ENCODE data around the gene CCL17. TPM values are rescaled to one million over a fixed set of nuclear protein-coding genes. Genes with fewer than 3 reads are reported as not detected.

Gene CCL17
- 1 to 10 TPM; 1.1 to 7.6 TPM for polyA plus RNA-seq

DNA sequence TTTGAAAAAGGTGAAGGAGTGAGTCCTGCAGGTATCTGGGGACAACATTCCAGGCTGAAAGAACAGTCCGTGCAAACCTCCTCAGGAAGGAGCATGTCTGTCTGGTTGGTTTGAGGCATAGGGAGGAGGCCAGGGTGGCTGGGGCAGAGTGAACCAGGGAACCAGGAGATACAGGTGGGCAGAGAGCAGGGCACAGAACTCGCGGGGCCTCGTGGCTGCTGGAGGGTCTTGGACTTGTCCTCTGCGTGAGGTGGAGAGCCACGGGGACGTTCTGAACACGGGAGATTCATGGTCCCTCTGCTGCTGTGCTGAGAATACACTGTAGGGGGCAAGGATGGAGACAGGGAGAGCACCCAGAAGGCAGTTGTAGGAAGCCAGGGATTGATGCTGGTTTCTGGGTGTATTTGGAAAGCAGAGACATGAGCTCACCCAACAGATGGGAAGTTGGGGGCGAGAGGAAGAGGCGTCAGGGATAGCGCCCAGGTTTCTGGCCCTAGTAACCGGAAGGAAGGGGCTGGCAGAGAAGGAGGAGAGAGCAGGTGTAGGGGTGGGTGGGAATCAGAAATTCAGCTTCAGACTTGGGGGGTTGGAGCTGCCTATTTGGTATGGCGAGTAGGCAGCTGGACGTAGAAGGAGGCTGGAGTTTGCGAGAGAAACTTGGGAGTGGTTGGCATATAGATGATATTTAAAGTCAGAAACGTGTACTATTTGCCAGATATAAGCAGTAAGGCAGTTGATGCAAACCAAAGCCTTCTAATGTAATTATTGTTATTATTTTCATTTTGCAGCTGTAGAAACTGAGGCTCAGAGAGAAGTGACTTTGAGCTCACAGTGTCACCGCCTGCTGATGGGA lies at the start of gene CCL17:
TSS of gene CCL17 (plus strand) at position 803 of the 853 bp plus-strand sequence. CDS start 9,166 bp downstream, outside the sequence.
- Histone ChIP-seq H3K9me3 (ENCODE audit: control insufficient read depth in 2 of 2, insufficient read depth in 1 of 2, low read depth in 1 of 2, low read length in 1 of 2) (no peaks in the 10 kb centered on the region), H3K27ac (ENCODE audit: low read depth in 2 of 2, low read length in 1 of 2) (no peak within 1 kb of the TSS), H3K4me1 (ENCODE audit: control insufficient read depth in 2 of 2, insufficient read depth in 2 of 2, low read length in 1 of 2) (no peaks in the 10 kb centered on the region), H3K4me3 (ENCODE audit: low read depth in 1 of 2, low read length in 2 of 2) (no peak within 1 kb of the TSS), H3K27me3 (ENCODE audit: control insufficient read depth in 1 of 2, insufficient read depth in 2 of 2, low read length in 2 of 2) (no peaks in the 10 kb centered on the region), H3K36me3 (ENCODE audit: control insufficient read depth in 2 of 2, insufficient read depth in 2 of 2, low read length in 1 of 2) (no peaks in the 10 kb centered on the region)
- 76 to 80% methylated on average over 17 of the region's 17 CpGs for WGBS, 2 donors

GRCh38 chr16:57355898-57356414 lies 48.6 kb upstream of the CCL17 start:
- Histone ChIP-seq H3K9me3 (ENCODE audit: control insufficient read depth in 2 of 2, insufficient read depth in 1 of 2, low read depth in 1 of 2, low read length in 1 of 2) (no peaks in the 10 kb centered on the region), H3K4me1 (ENCODE audit: control insufficient read depth in 2 of 2, insufficient read depth in 2 of 2, low read length in 1 of 2) (peaks cover 4 to 11% of the 10 kb centered on the region in 2 donors), H3K27me3 (ENCODE audit: control insufficient read depth in 1 of 2, insufficient read depth in 2 of 2, low read length in 2 of 2) (no peaks in the 10 kb centered on the region), H3K27ac (ENCODE audit: low read depth in 2 of 2, low read length in 1 of 2) (no peak overlapping the region), H3K4me3 (ENCODE audit: low read depth in 1 of 2, low read length in 2 of 2) (no peak overlapping the region), H3K36me3 (ENCODE audit: control insufficient read depth in 2 of 2, insufficient read depth in 2 of 2, low read length in 1 of 2) (no peaks in the 10 kb centered on the region)
- WGBS, 2 donors, result 86% methylated on average over 5 of the region's 5 CpGs

- 83 to 88% methylated on average over 4 of the region's 4 CpGs for WGBS, 2 donors
- Histone ChIP-seq H3K27ac (ENCODE audit: low read depth in 2 of 2, low read length in 1 of 2) (no peak overlapping the region), H3K9me3 (ENCODE audit: control insufficient read depth in 2 of 2, insufficient read depth in 1 of 2, low read depth in 1 of 2, low read length in 1 of 2) (no peaks in the 10 kb centered on the region), H3K27me3 (ENCODE audit: control insufficient read depth in 1 of 2, insufficient read depth in 2 of 2, low read length in 2 of 2) (no peaks in the 10 kb centered on the region), H3K36me3 (ENCODE audit: control insufficient read depth in 2 of 2, insufficient read depth in 2 of 2, low read length in 1 of 2) (no peaks in the 10 kb centered on the region), H3K4me3 (ENCODE audit: low read depth in 1 of 2, low read length in 2 of 2) (no peak overlapping the region), H3K4me1 (ENCODE audit: control insufficient read depth in 2 of 2, insufficient read depth in 2 of 2, low read length in 1 of 2) (peaks cover 4 to 13% of the 10 kb centered on the region in 2 donors)
These were observed 48.0 kb upstream of the CCL17 start for GRCh38 chr16:57356547-57356946.

- H3K27me3 ChIP-seq (ENCODE audit: control insufficient read depth in 1 of 2, insufficient read depth in 2 of 2, low read length in 2 of 2), result no peaks in the 10 kb centered on the region
- no peaks in the 10 kb centered on the region for H3K36me3 ChIP-seq (ENCODE audit: control insufficient read depth in 2 of 2, insufficient read depth in 2 of 2, low read length in 1 of 2)
- H3K27ac ChIP-seq (ENCODE audit: low read depth in 2 of 2, low read length in 1 of 2), result no peak overlapping the region
- WGBS, 2 donors, result 87% methylated on average over 9 of the region's 9 CpGs
- H3K9me3 ChIP-seq (ENCODE audit: control insufficient read depth in 2 of 2, insufficient read depth in 1 of 2, low read depth in 1 of 2, low read length in 1 of 2), result no peaks in the 10 kb centered on the region
- peaks cover 4 to 15% of the 10 kb centered on the region in 2 donors for H3K4me1 ChIP-seq (ENCODE audit: control insufficient read depth in 2 of 2, insufficient read depth in 2 of 2, low read length in 1 of 2)
- H3K4me3 ChIP-seq (ENCODE audit: low read depth in 1 of 2, low read length in 2 of 2), result no peak overlapping the region
These were observed 47.1 kb upstream of the CCL17 start for GRCh38 chr16:57357330-57358085.

GRCh38 chr16:57358086-57358420 lies 46.5 kb upstream of the CCL17 start:
- Histone ChIP-seq H3K27ac (ENCODE audit: low read depth in 2 of 2, low read length in 1 of 2) (no peak overlapping the region), H3K9me3 (ENCODE audit: control insufficient read depth in 2 of 2, insufficient read depth in 1 of 2, low read depth in 1 of 2, low read length in 1 of 2) (no peaks in the 10 kb centered on the region), H3K27me3 (ENCODE audit: control insufficient read depth in 1 of 2, insufficient read depth in 2 of 2, low read length in 2 of 2) (no peaks in the 10 kb centered on the region), H3K36me3 (ENCODE audit: control insufficient read depth in 2 of 2, insufficient read depth in 2 of 2, low read length in 1 of 2) (no peaks in the 10 kb centered on the region), H3K4me1 (ENCODE audit: control insufficient read depth in 2 of 2, insufficient read depth in 2 of 2, low read length in 1 of 2) (peaks cover 4 to 15% of the 10 kb centered on the region in 2 donors), H3K4me3 (ENCODE audit: low read depth in 1 of 2, low read length in 2 of 2) (no peak overlapping the region)
- WGBS, 2 donors, result 89 to 90% methylated on average over 7 of the region's 7 CpGs

DNA sequence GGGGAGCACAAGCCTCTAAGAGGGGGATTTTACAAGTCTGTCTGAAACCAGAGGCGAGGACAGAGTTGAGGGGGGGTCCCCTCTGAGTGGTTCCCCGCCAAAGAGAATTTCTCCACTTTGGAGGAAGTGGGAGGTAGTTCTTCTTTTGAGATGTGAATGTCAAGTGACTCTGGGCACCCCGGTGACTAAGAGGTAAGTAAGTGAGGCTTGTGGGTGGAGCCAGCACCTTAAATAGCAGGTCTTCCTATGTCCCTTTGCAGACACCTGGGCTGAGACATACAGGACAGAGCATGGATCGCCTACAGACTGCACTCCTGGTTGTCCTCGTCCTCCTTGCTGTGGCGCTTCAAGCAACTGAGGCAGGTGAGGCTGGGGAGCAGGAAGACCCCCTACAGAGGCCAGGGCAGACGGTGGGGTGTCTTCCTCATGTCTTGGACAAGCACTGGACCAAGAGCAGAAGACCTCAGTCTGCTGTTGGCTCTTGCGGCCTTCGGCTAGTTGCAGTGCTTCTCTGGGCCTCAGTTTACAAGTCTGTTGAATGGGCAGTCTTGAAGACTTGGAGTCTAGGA lies 46.0 kb upstream of the CCL17 start, which contains the start of gene CCL22:
TSS of gene CCL22 (plus strand) at position 257 of the 569 bp plus-strand sequence. CDS start at position 291, 34 bp downstream.
- no peaks in the 10 kb centered on the region for H3K36me3 ChIP-seq (ENCODE audit: control insufficient read depth in 2 of 2, insufficient read depth in 2 of 2, low read length in 1 of 2)

GRCh38 chr16:57360321-57360935 lies 44.1 kb upstream of the CCL17 start:
- Histone ChIP-seq H3K4me1 (ENCODE audit: control insufficient read depth in 2 of 2, insufficient read depth in 2 of 2, low read length in 1 of 2) (peaks cover 4 to 19% of the 10 kb centered on the region in 2 donors), H3K36me3 (ENCODE audit: control insufficient read depth in 2 of 2, insufficient read depth in 2 of 2, low read length in 1 of 2) (no peaks in the 10 kb centered on the region), H3K4me3 (ENCODE audit: low read depth in 1 of 2, low read length in 2 of 2) (no peak overlapping the region), H3K27me3 (ENCODE audit: control insufficient read depth in 1 of 2, insufficient read depth in 2 of 2, low read length in 2 of 2) (no peaks in the 10 kb centered on the region), H3K27ac (ENCODE audit: low read depth in 2 of 2, low read length in 1 of 2) (no peak overlapping the region), H3K9me3 (ENCODE audit: control insufficient read depth in 2 of 2, insufficient read depth in 1 of 2, low read depth in 1 of 2, low read length in 1 of 2) (no peaks in the 10 kb centered on the region)
- 62 to 78% methylated on average over 16 of the region's 16 CpGs for WGBS, 2 donors

More for the DNA sequence above, 46.0 kb upstream of the CCL17 start, which contains the start of gene CCL22:
- H3K27ac ChIP-seq (ENCODE audit: low read depth in 2 of 2, low read length in 1 of 2), result no peak within 1 kb of the TSS
- no peak within 1 kb of the TSS for H3K4me3 ChIP-seq (ENCODE audit: low read depth in 1 of 2, low read length in 2 of 2)
- H3K27me3 ChIP-seq (ENCODE audit: control insufficient read depth in 1 of 2, insufficient read depth in 2 of 2, low read length in 2 of 2), result no peaks in the 10 kb centered on the region
- peaks cover 4 to 19% of the 10 kb centered on the region in 2 donors for H3K4me1 ChIP-seq (ENCODE audit: control insufficient read depth in 2 of 2, insufficient read depth in 2 of 2, low read length in 1 of 2)
- 82 to 85% methylated on average over 9 of the region's 9 CpGs for WGBS, 2 donors
- no peaks in the 10 kb centered on the region for H3K9me3 ChIP-seq (ENCODE audit: control insufficient read depth in 2 of 2, insufficient read depth in 1 of 2, low read depth in 1 of 2, low read length in 1 of 2)

DNA sequence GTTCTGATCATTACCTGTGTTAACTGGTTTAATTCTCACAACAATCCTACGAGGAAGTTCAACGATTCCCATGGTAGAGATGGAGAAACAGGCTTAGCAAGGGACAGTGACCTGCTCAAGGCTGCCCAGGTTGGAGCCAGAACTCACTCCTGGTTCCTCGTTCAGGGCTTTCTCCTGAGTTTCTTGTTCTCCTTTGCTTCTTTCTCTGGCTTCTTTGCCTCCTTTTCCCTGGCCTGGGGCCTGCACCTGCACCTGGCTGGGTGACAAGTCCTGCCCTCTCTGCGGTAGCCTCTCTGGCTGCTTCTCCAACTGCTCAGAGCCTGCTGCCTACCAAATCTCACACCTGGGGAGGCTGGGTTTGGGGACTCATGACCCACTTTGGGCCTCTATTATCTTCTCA lies 43.2 kb upstream of the CCL17 start:
- Histone ChIP-seq H3K9me3 (ENCODE audit: control insufficient read depth in 2 of 2, insufficient read depth in 1 of 2, low read depth in 1 of 2, low read length in 1 of 2) (no peaks in the 10 kb centered on the region), H3K27ac (ENCODE audit: low read depth in 2 of 2, low read length in 1 of 2) (peak overlapping the region; percentile 20 to 67), H3K27me3 (ENCODE audit: control insufficient read depth in 1 of 2, insufficient read depth in 2 of 2, low read length in 2 of 2) (no peaks in the 10 kb centered on the region), H3K4me1 (ENCODE audit: control insufficient read depth in 2 of 2, insufficient read depth in 2 of 2, low read length in 1 of 2) (peaks cover 4 to 19% of the 10 kb centered on the region in 2 donors), H3K36me3 (ENCODE audit: control insufficient read depth in 2 of 2, insufficient read depth in 2 of 2, low read length in 1 of 2) (no peaks in the 10 kb centered on the region), H3K4me3 (ENCODE audit: low read depth in 1 of 2, low read length in 2 of 2) (no peak overlapping the region)
- WGBS, 2 donors, result 43 to 47% methylated on average over 4 of the region's 4 CpGs

DNA sequence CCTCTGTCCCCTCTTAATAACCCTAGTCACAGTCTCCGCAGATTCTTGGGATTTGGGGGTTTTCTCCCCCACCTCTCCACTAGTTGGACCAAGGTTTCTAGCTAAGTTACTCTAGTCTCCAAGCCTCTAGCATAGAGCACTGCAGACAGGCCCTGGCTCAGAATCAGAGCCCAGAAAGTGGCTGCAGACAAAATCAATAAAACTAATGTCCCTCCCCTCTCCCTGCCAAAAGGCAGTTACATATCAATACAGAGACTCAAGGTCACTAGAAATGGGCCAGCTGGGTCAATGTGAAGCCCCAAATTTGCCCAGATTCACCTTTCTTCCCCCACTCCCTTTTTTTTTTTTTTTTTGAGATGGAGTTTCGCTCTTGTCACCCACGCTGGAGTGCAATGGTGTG lies 40.4 kb upstream of the CCL17 start:
- no peaks in the 10 kb centered on the region for H3K9me3 ChIP-seq (ENCODE audit: control insufficient read depth in 2 of 2, insufficient read depth in 1 of 2, low read depth in 1 of 2, low read length in 1 of 2)
- H3K4me1 ChIP-seq (ENCODE audit: control insufficient read depth in 2 of 2, insufficient read depth in 2 of 2, low read length in 1 of 2), result peaks cover 0 to 15% of the 10 kb centered on the region in 2 donors
- no peaks in the 10 kb centered on the region for H3K36me3 ChIP-seq (ENCODE audit: control insufficient read depth in 2 of 2, insufficient read depth in 2 of 2, low read length in 1 of 2)
- H3K27ac ChIP-seq (ENCODE audit: low read depth in 2 of 2, low read length in 1 of 2), result no peak overlapping the region
- 95% methylated on average over 3 of the region's 3 CpGs for WGBS, 2 donors
- H3K27me3 ChIP-seq (ENCODE audit: control insufficient read depth in 1 of 2, insufficient read depth in 2 of 2, low read length in 2 of 2), result no peaks in the 10 kb centered on the region
- H3K4me3 ChIP-seq (ENCODE audit: low read depth in 1 of 2, low read length in 2 of 2), result no peak overlapping the region
